A549 treated with Mapracorat at 1 μM for 4 hours (cell line): ENCODE measurements around the gene XIST. TPM values are rescaled to one million over a fixed set of nuclear protein-coding genes. Genes with fewer than 3 reads are reported as not detected.

Experiments
- total RNA-seq: library from RNA; stranded (reverse); fragments of 200-300 nt; extraction: Qiagen RNA extraction; gene quantifications from 5 replicates; pipeline ENCODE4 v1.2.3, GENCODE V29; 2022

Gene XIST
- total RNA-seq, result not detected in 5 replicates

GRCh38 chrX:73852467-73852866 is at the start of gene XIST:
TSS of gene XIST (minus strand) at chrX:73852714.

